ENCODE measurements around the gene ADAP1. TPM values are rescaled to one million over a fixed set of nuclear protein-coding genes. Genes with fewer than 3 reads are reported as not detected.
"Not testable (repeated sequence)": the region's sequence is repeated elsewhere in the genome, so short reads cannot be mapped to it uniquely, and the experiment has no call there.

Gene ADAP1
- 4.3 to 6.2 TPM (median 5.5 TPM) in 3 replicates for polyA plus RNA-seq
- polyA plus RNA-seq (2011; ENCODE audit: low read depth) = 6.9 TPM
- polyA plus RNA-seq (2011; cell fraction: cytosol; rRNA removed) = 4.6 and 8.9 TPM in 2 replicates
- 6.3 and 7.8 TPM in 2 replicates for polyA plus RNA-seq (2011; cell fraction: nucleus; rRNA removed)
- polyA plus RNA-seq (2012; ENCODE audit: low replicate concordance) = 4.8 and 11.4 TPM in 2 replicates
- 6.1 to 10.8 TPM (median 6.8 TPM) in 3 replicates for polyA minus RNA-seq
- polyA minus RNA-seq (2011; cell fraction: cytosol; rRNA and poly(A)+ RNA removed) = 9.8 TPM
- polyA minus RNA-seq (2011; cell fraction: nucleus; rRNA and poly(A)+ RNA removed) = 3.2 and 5.8 TPM in 2 replicates

DNA sequence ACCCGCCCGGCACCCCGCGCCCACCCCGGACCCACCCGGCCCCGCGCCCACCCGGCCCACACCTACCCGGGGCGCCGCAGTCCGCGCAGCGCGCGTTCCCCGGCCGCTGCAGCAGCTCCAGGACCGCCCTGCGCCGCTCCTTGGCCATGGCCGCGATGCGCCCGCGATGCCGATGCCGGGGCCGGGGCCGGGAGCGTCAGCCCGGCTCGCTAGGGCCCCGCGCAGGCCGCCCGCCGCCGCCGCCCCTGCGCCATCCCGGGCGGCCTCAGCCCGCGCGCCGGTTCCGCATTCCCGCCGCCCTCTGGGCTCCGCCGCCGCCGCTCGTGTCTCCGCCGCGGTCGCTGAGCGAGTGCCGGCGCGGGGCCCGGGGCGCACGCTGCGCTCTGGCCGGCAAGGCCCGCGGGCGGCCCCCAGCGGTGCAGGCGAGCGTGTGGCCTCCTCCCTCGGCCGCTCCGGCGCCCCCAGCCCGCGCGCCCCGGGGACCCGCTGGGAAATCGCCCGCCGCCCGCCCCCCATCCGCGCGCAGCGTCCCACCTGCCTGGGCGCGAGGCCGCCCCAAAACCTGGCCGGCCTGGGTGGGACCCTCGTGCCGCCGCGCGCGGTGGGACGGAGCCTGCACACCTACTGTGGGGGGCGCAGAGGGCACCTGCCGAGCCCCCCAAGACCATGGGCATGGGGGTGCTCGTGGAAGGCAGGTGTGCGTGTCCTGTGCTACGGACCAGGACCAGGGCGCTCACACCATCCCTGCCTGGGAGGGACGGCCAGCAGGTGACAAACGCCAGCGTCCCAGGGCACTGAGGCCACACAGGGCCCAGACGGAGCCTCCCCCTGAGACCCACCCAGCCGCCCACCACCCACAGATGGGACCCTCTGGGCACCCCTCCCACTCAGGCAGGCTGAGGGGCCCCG lies at the start of gene ADAP1:
TSS of gene ADAP1 (minus strand) at position 351 of the 909 bp plus-strand sequence. CDS start at position 148, 203 bp downstream.
- no peaks in the 10 kb centered on the region for H3K9me1 ChIP-seq (ENCODE audit: control insufficient read depth, extremely low read depth, insufficient read depth, low read length)
- H3K4me1 ChIP-seq (ENCODE audit: control insufficient read depth, extremely low read depth, insufficient read depth, low read length) = no peaks in the 10 kb centered on the region
- peak within 1 kb of the TSS; percentile 48 to 64 (median 52) for H3K4me3 ChIP-seq (ENCODE audit: control insufficient read depth in 2 of 3, extremely low read depth in 1 of 3, insufficient read depth in 2 of 3, low read depth in 1 of 3, low read length in 3 of 3)
- dilution Hi-C loops (cut with MboI; ENCODE audit: extremely low pct_ligation_motif_present, low sequenced_read_pairs) = no loop called here
- no peaks in the 10 kb centered on the region for H3K79me2 ChIP-seq (ENCODE audit: control insufficient read depth, insufficient read depth, low read length)
- peaks cover 16% of the 10 kb centered on the region for H3K27me3 ChIP-seq (ENCODE audit: control insufficient read depth, extremely low read depth, insufficient read depth, low read length)
- H2AFZ ChIP-seq (ENCODE audit: control insufficient read depth, low read length) = no peak within 1 kb of the TSS
- FAIRE-seq = no peak
- H3K36me3 ChIP-seq (ENCODE audit: control insufficient read depth in 2 of 2, extremely low read depth in 1 of 2, insufficient read depth in 2 of 2, low read length in 2 of 2) = no peaks in the 10 kb centered on the region
- TF ChIP-seq EZH2 (IDR thresholded peaks at IDR 0.05; ENCODE audit: low read length) (no peak), CTCF (optimal IDR thresholded peaks at IDR 0.05 in 1 of 3, IDR thresholded peaks at IDR 0.05 in 1 of 3, conservative IDR thresholded peaks at IDR 0.05 in 1 of 3; ENCODE audit: extremely low read depth in 1 of 3, insufficient read depth in 2 of 3, low read length in 3 of 3) (peak in 2 of 3 experiments; percentile 21 to 76)
- H4K20me1 ChIP-seq (ENCODE audit: control insufficient read depth, extremely low read depth, insufficient read depth, low read length) = peaks cover 2% of the 10 kb centered on the region
- DNase-seq (ENCODE audit: low read depth, low spot score) = no peak
- no peaks in the 10 kb centered on the region for H3K9me3 ChIP-seq (ENCODE audit: control insufficient read depth, low read depth, low read length)
- H3K9ac ChIP-seq (ENCODE audit: control insufficient read depth, extremely low read depth, insufficient read depth, low read length) = no peak within 1 kb of the TSS
- no peak within 1 kb of the TSS for H3K27ac ChIP-seq (ENCODE audit: control insufficient read depth, insufficient read depth, low read length)
- peak within 1 kb of the TSS; percentile 58 for H3K4me2 ChIP-seq (ENCODE audit: control insufficient read depth, extremely low read depth, insufficient read depth, low read depth, low read length)

DNA sequence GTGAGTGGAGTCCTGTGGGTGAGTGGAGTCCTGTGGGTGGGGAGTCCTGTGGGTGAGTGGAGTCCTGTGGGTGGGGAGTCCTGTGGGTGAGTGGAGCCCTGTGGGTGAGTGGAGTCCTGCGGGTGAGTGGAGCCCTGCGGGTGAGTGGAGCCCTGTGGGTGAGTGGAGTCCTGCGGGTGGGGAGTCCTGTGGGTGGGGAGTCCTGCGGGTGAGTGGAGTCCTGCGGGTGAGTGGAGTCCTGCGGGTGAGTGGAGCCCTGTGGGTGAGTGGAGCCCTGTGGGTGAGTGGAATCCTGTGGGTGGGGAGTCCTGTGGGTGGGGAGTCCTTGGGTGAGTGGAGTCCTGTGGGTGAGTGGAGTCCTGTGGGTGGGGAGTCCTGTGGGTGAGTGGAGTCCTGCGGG lies 48.0 kb upstream of the ADAP1 start:
- H3K4me1 ChIP-seq (ENCODE audit: control insufficient read depth, extremely low read depth, insufficient read depth, low read length); H4K20me1 ChIP-seq (ENCODE audit: control insufficient read depth, extremely low read depth, insufficient read depth, low read length); H3K27me3 ChIP-seq (ENCODE audit: control insufficient read depth, extremely low read depth, insufficient read depth, low read length); H3K4me2 ChIP-seq (ENCODE audit: control insufficient read depth, extremely low read depth, insufficient read depth, low read depth, low read length); H3K27ac ChIP-seq (ENCODE audit: control insufficient read depth, insufficient read depth, low read length); FAIRE-seq; H3K9me1 ChIP-seq (ENCODE audit: control insufficient read depth, extremely low read depth, insufficient read depth, low read length); DNase-seq (ENCODE audit: low read depth, low spot score); H3K9me3 ChIP-seq (ENCODE audit: control insufficient read depth, low read depth, low read length); H3K9ac ChIP-seq (ENCODE audit: control insufficient read depth, extremely low read depth, insufficient read depth, low read length); H3K36me3 ChIP-seq (ENCODE audit: control insufficient read depth in 2 of 2, extremely low read depth in 1 of 2, insufficient read depth in 2 of 2, low read length in 2 of 2); dilution Hi-C loops (cut with MboI; ENCODE audit: extremely low pct_ligation_motif_present, low sequenced_read_pairs); H2AFZ ChIP-seq (ENCODE audit: control insufficient read depth, low read length); H3K4me3 ChIP-seq (ENCODE audit: control insufficient read depth in 2 of 3, extremely low read depth in 1 of 3, insufficient read depth in 2 of 3, low read depth in 1 of 3, low read length in 3 of 3); H3K79me2 ChIP-seq (ENCODE audit: control insufficient read depth, insufficient read depth, low read length): not testable (repeated sequence)

- H3K4me1 ChIP-seq (ENCODE audit: control insufficient read depth, extremely low read depth, insufficient read depth, low read length); H4K20me1 ChIP-seq (ENCODE audit: control insufficient read depth, extremely low read depth, insufficient read depth, low read length); H3K4me2 ChIP-seq (ENCODE audit: control insufficient read depth, extremely low read depth, insufficient read depth, low read depth, low read length); dilution Hi-C loops (cut with MboI; ENCODE audit: extremely low pct_ligation_motif_present, low sequenced_read_pairs); H3K27ac ChIP-seq (ENCODE audit: control insufficient read depth, insufficient read depth, low read length); H3K27me3 ChIP-seq (ENCODE audit: control insufficient read depth, extremely low read depth, insufficient read depth, low read length); FAIRE-seq; H2AFZ ChIP-seq (ENCODE audit: control insufficient read depth, low read length); DNase-seq (ENCODE audit: low read depth, low spot score); H3K36me3 ChIP-seq (ENCODE audit: control insufficient read depth in 2 of 2, extremely low read depth in 1 of 2, insufficient read depth in 2 of 2, low read length in 2 of 2); H3K9me3 ChIP-seq (ENCODE audit: control insufficient read depth, low read depth, low read length); H3K79me2 ChIP-seq (ENCODE audit: control insufficient read depth, insufficient read depth, low read length); H3K9ac ChIP-seq (ENCODE audit: control insufficient read depth, extremely low read depth, insufficient read depth, low read length); H3K4me3 ChIP-seq (ENCODE audit: control insufficient read depth in 2 of 3, extremely low read depth in 1 of 3, insufficient read depth in 2 of 3, low read depth in 1 of 3, low read length in 3 of 3); H3K9me1 ChIP-seq (ENCODE audit: control insufficient read depth, extremely low read depth, insufficient read depth, low read length): not testable (repeated sequence)
Measured at GRCh38 chr7:1002026-1002425, 47.5 kb upstream of the ADAP1 start.

- dilution Hi-C loops (cut with MboI; ENCODE audit: extremely low pct_ligation_motif_present, low sequenced_read_pairs); H3K36me3 ChIP-seq (ENCODE audit: control insufficient read depth in 2 of 2, extremely low read depth in 1 of 2, insufficient read depth in 2 of 2, low read length in 2 of 2); H3K9me3 ChIP-seq (ENCODE audit: control insufficient read depth, low read depth, low read length); H3K27me3 ChIP-seq (ENCODE audit: control insufficient read depth, extremely low read depth, insufficient read depth, low read length); H3K9me1 ChIP-seq (ENCODE audit: control insufficient read depth, extremely low read depth, insufficient read depth, low read length); H4K20me1 ChIP-seq (ENCODE audit: control insufficient read depth, extremely low read depth, insufficient read depth, low read length); H3K4me2 ChIP-seq (ENCODE audit: control insufficient read depth, extremely low read depth, insufficient read depth, low read depth, low read length); DNase-seq (ENCODE audit: low read depth, low spot score); H3K27ac ChIP-seq (ENCODE audit: control insufficient read depth, insufficient read depth, low read length); H3K79me2 ChIP-seq (ENCODE audit: control insufficient read depth, insufficient read depth, low read length); FAIRE-seq; H2AFZ ChIP-seq (ENCODE audit: control insufficient read depth, low read length); H3K9ac ChIP-seq (ENCODE audit: control insufficient read depth, extremely low read depth, insufficient read depth, low read length); H3K4me1 ChIP-seq (ENCODE audit: control insufficient read depth, extremely low read depth, insufficient read depth, low read length); H3K4me3 ChIP-seq (ENCODE audit: control insufficient read depth in 2 of 3, extremely low read depth in 1 of 3, insufficient read depth in 2 of 3, low read depth in 1 of 3, low read length in 3 of 3): not testable (repeated sequence)
Measured at GRCh38 chr7:1001069-1001770, 46.7 kb upstream of the ADAP1 start.

Measured in keratinocyte (primary cell).